Smooth muscle cell (in vitro differentiated cells): ENCODE measurements around the gene LHX3. TPM values are rescaled to one million over a fixed set of nuclear protein-coding genes. Genes with fewer than 3 reads are reported as not detected.

Source experiments
- DNase-seq: peaks from one replicate; lab custom pipeline; 2025; ENCODE audit not compliant: unreplicated experiment; lab: John Stamatoyannopoulos, UW
- H2AFZ ChIP-seq: fragments of 200-600 bp; sonication (generic); 2 replicates; pipeline ENCODE4 v1.6.0; 2016; ENCODE audit warnings: antibody characterized with exemption, low read depth, mild to moderate bottlenecking
- H3F3A ChIP-seq: fragments of 200-600 bp; sonication (generic); 2 replicates; pipeline ENCODE4 v1.6.0; 2017; ENCODE audit warnings: antibody characterized with exemption, low read depth
- H3K27ac ChIP-seq: fragments of 200-600 bp; sonication (generic); 2 replicates; pipeline ENCODE4 v1.5.1; 2016; ENCODE audit warnings: low read depth, mild to moderate bottlenecking
- H3K27me3 ChIP-seq: fragments of 200-600 bp; sonication (generic); 2 replicates; pipeline ENCODE4 v1.6.1; 2016; ENCODE audit warnings: low read depth, mild to moderate bottlenecking
- H3K36me3 ChIP-seq: fragments of 200-600 bp; sonication (generic); 2 replicates; pipeline ENCODE4 v1.5.1; 2016; ENCODE audit warnings: low read depth
- H3K4me1 ChIP-seq: fragments of 200-600 bp; sonication (generic); 2 replicates; pipeline ENCODE4 v1.5.1; 2016; ENCODE audit warnings: low read depth
- H3K4me2 ChIP-seq: fragments of 200-600 bp; sonication (generic); 2 replicates; pipeline ENCODE4 v1.6.0; 2016; ENCODE audit warnings: mild to moderate bottlenecking
- H3K4me3 ChIP-seq: fragments of 200-600 bp; sonication (generic); 2 replicates; pipeline ENCODE4 v1.5.1; 2016; ENCODE audit warnings: mild to moderate bottlenecking
- H3K79me2 ChIP-seq: fragments of 200-600 bp; sonication (generic); 2 replicates; pipeline ENCODE4 v1.6.0; 2016; ENCODE audit warnings: low read depth, mild to moderate bottlenecking
- H3K9ac ChIP-seq: fragments of 200-600 bp; sonication (generic); 2 replicates; pipeline ENCODE4 v1.6.0; 2016; ENCODE audit warnings: low read depth
- H3K9me3 ChIP-seq: fragments of 200-600 bp; sonication (generic); replicated peaks from 2 replicates; pipeline ENCODE4 v1.5.1; 2016; ENCODE audit warnings: low read depth
- H4K20me1 ChIP-seq: fragments of 200-600 bp; sonication (generic); 2 replicates; pipeline ENCODE4 v1.6.0; 2016; ENCODE audit warnings: low read depth
- WGBS: methylation state at CpG from one replicate; pipeline ENCODE4 v1.1.7; 2016; ENCODE audit warnings: low lambda C conversion rate; 5-methylcytosine and 5-hydroxymethylcytosine counted together
- polyA plus RNA-seq: library from polyadenylated mRNA; unstranded; fragments of >200 nt; fragmentation: Nextera tagmentation; extraction: Ambion mirVana; gene quantifications from 2 replicates; pipeline ENCODE4 v1.2.1, GENCODE V29; 2016
- total RNA-seq: library from RNA; depleted of rRNA; stranded (reverse); fragments of >200 nt; gene quantifications from 2 replicates; pipeline ENCODE4 v1.2.3, GENCODE V29; 2014
- TF ChIP-seq, protein P1 (sequence below): fragments of 200-600 bp; sonication (generic); IDR thresholded peaks from 2 replicates; pipeline ENCODE4 v1.5.1; 2017; ENCODE audit warnings: borderline replicate concordance, mild to moderate bottlenecking, antibody characterized with exemption; ENCODE audit not compliant: insufficient read depth, poor library complexity, severe bottlenecking

LHX3 gene
- total and polyA plus RNA-seq, 2 experiments from 2014 or later, result not detected

DNA sequence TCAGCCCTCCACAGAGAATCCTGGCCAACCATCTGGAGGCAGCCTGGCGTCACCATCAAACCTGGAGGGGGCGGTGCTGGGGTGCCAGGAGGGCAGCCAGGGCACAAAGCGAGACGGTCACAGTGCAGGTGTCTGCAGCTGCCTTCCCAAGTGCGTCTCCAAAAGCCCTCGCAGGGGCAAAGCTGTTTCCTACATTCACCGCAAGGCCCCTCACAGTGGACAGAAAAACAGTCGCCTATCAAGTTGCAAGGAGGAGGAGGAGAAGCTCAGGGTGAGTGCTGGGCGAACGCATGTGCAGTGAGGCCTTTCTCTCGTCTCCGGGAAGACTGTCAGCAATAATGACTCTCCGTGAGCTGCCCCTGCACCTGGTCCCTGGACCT is 18.0 kb upstream of the LHX3 start:
- H3K4me2 ChIP-seq, result no peak overlapping the region
- H3K9ac ChIP-seq, result no peak overlapping the region
- H2AFZ ChIP-seq, result no peak overlapping the region
- no peak for DNase-seq
- H3K4me3 ChIP-seq, result no peak overlapping the region
- H3K36me3 ChIP-seq, result no peaks in the 10 kb centered on the region
- TF ChIP-seq, protein P1, sequence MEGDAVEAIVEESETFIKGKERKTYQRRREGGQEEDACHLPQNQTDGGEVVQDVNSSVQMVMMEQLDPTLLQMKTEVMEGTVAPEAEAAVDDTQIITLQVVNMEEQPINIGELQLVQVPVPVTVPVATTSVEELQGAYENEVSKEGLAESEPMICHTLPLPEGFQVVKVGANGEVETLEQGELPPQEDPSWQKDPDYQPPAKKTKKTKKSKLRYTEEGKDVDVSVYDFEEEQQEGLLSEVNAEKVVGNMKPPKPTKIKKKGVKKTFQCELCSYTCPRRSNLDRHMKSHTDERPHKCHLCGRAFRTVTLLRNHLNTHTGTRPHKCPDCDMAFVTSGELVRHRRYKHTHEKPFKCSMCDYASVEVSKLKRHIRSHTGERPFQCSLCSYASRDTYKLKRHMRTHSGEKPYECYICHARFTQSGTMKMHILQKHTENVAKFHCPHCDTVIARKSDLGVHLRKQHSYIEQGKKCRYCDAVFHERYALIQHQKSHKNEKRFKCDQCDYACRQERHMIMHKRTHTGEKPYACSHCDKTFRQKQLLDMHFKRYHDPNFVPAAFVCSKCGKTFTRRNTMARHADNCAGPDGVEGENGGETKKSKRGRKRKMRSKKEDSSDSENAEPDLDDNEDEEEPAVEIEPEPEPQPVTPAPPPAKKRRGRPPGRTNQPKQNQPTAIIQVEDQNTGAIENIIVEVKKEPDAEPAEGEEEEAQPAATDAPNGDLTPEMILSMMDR, result no peak
- H3K27me3 ChIP-seq, result no peaks in the 10 kb centered on the region
- peaks cover 90% of the 10 kb centered on the region for H4K20me1 ChIP-seq
- H3K9me3 ChIP-seq, result no peaks in the 10 kb centered on the region
- no peaks in the 10 kb centered on the region for H3K79me2 ChIP-seq
- 94% methylated on average over 13 of the region's 13 CpGs for WGBS
- H3F3A ChIP-seq, result no peaks in the 10 kb centered on the region
- no peaks in the 10 kb centered on the region for H3K4me1 ChIP-seq
- no peak overlapping the region for H3K27ac ChIP-seq

DNA sequence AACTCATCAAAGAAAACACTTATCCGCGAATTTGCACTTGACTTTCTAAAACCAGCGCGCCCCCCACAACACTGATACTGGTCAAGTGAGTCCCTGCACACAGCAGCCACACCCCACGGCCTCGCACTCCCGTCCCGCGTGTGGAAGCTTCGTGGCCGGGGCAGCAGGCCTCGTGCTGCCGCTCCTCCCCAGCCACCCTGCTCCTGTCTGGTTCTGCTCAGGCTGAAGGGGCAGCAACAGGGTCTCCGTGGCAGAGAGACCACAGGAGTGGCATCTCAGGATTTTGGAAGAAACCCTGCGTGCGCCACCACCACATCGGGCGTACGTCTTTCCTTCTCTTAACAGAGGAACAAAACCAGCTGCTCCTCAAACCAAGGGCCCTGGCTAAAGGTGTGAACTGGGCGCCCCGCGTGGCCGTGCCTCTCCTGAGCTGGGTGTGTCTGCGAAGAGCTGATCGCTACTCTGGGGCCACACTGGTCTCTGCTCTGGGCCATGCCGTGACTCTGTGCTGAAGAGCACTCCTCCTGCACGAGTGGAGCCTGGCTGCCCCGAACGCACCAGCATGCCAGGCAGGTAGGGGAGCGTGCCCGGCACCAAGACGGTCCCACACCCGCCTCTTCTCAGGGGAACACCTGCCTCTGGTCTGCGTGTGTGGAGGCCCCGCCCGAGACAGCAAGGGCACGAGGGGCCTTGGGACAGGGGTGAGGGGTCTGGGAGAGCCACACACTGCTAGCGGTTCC is 17.4 kb upstream of the LHX3 start:
- 98% methylated on average over 38 of the region's 38 CpGs for WGBS
- H3F3A ChIP-seq, result no peaks in the 10 kb centered on the region
- no peak overlapping the region for H3K9ac ChIP-seq
- no peaks in the 10 kb centered on the region for H3K4me1 ChIP-seq
- no peaks in the 10 kb centered on the region for H3K36me3 ChIP-seq
- TF ChIP-seq, protein P1, result no peak
- H3K27me3 ChIP-seq, result no peaks in the 10 kb centered on the region
- H3K4me2 ChIP-seq, result no peak overlapping the region
- no peak overlapping the region for H3K4me3 ChIP-seq
- H3K9me3 ChIP-seq, result no peaks in the 10 kb centered on the region
- no peak for DNase-seq
- H3K27ac ChIP-seq, result no peak overlapping the region
- H3K79me2 ChIP-seq, result no peaks in the 10 kb centered on the region
- H2AFZ ChIP-seq, result no peak overlapping the region
- H4K20me1 ChIP-seq, result peaks cover 85% of the 10 kb centered on the region

DNA sequence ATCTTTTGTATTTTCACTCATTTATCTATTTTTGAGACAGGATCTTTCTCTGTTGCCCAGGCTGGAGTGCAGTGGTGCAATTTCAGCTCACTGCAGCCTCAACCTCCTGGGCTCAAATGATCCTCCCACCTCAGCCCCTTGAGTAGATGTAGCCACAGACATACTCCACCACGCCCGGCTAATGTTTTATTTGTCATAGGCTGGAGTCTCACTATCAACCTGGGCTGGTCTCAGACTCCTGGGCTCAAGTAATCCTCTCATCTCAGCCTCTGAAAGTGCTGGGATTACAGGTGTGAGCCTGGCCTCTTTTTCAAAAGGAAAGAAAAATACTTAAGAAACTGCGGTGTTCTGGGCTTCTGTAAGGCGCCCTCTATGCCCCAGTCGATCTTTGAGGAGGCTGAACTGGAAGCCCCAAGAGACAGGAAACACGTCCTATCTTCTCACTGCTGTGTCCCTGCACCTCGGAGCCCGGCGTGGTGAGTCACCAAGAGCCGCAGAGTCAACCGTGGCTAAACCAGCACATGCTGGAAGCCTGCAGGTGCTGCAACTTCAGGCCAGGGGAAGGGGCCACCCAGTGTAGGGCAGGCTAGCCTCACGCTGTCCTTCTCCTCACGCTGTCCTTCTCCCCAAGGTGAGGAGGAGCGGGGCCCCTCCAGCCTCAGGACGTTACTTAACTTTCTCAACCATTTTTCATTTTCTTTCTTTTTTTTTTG is 15.2 kb upstream of the LHX3 start:
- no peak for DNase-seq
- Histone ChIP-seq H3K79me2 (no peaks in the 10 kb centered on the region), H2AFZ (no peak overlapping the region), H3K36me3 (no peaks in the 10 kb centered on the region), H3K4me3 (no peak overlapping the region), H3K9me3 (no peaks in the 10 kb centered on the region), H3K27ac (no peak overlapping the region), H3K9ac (no peak overlapping the region), H3K27me3 (no peaks in the 10 kb centered on the region), H3K4me1 (no peaks in the 10 kb centered on the region), H3F3A (no peaks in the 10 kb centered on the region), H4K20me1 (peaks cover 64% of the 10 kb centered on the region), H3K4me2 (no peak overlapping the region)
- TF ChIP-seq, protein P1, result no peak
- 63% methylated on average over 15 of the region's 15 CpGs for WGBS
